ENCODE measurements around the gene MAGI1. TPM values are rescaled to one million over a fixed set of nuclear protein-coding genes. Genes with fewer than 3 reads are reported as not detected.

MAGI1 gene
- total RNA-seq, 1 experiment from 2014 or later: 0.88 TPM

DNA sequence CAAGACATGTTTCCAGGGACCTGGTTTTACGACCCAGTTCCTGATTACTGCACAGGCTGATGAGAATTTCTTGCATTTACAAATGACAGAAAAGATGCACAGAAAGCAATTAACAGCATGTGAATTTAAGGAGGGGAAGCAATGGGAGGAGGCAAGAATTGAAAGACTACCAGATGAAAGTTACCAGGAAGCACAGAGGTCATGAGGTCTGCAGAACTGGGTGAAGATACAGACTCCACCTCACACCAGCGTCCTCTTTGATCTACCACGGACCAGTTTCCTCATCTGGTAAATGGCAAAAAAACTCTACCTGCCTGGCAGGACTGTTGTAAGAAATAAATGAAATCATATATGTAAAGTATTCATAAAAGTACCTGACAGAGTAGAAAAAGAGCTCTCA, 266.0 kb downstream of the MAGI1 start:
- in situ Hi-C loops (cut with HindIII; ENCODE audit: low pct_unique_long_range_greater_than_20kb, low sequenced_read_pairs): no loop called here
- no peak for DNase-seq (ENCODE audit: low read depth)

DNA sequence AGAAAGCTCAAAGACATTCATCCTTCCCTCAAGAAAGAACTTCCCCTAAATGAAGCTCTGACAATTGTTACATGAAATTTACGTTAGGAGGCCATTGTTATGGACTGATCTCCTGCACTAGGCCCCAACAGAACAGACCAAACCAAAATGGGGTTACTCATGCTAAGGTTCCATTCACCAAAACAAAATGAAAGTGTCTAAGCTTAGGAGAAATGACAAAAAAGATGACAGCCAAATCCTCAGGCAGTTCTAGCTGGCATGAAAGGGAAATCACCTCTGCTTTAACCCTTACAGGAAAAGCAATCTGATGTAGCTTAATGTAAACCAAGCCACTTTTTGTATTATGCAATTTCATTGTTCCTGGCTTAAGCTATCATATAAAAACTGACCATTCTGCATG, 271.2 kb downstream of the MAGI1 start:
- in situ Hi-C loops (cut with HindIII; ENCODE audit: low pct_unique_long_range_greater_than_20kb, low sequenced_read_pairs): no loop called here
- DNase-seq (ENCODE audit: low read depth): no peak

DNA sequence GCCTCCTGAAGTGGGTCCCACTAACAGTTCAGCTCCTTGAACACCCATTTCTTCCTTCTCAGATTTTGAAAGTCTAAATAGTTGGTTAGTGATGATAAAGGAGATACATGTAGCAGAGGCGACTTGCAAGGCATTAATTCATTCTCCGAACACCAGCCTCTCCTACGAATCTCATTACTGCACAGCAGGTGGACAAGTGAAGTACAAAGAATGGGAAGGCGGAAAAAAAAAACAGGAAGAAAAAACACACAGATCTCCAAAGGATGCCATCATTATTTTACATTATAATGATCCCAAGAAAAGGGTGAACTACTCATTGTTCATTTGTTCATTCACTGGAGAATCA, 276.5 kb downstream of the MAGI1 start:
- no peak for DNase-seq (ENCODE audit: low read depth)
- in situ Hi-C loops (cut with HindIII; ENCODE audit: low pct_unique_long_range_greater_than_20kb, low sequenced_read_pairs): no loop called here

DNA sequence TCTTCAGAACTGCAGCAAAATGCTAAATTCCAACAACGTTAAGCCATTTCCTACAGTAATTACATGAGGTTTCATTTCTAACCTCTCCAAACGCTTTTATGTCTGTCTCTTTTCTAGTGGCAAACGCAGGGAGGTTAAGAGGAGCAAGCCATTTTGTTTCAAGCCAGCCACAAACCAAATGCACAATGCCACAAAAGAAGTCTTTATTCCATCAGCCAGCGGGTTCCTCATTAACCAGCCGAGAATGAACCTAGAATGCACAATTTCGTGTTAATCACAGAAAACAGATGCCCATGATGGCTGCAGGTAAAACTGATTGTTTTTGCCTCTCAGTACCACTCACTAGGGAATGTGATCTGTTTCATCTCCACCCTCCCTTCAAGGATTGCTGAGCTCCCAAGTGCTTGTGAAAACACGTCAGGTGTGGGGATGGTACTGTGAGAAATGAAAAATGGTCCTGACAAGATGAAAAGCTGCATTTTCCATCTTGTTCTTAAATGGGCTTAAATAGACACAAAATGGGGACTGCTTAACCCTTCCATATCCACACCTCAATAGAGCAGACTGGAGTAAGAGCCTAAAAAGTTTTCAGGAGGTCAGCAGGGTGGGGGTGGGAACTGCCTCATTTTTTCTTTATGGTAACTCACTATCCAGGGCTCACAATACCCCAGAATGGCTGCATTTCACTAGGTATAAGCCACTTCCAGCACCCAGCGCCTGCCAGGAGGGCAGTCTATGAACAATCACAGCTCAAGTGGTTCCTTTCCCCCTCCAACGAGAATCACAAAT, 277.1 kb downstream of the MAGI1 start:
- in situ Hi-C loops (cut with HindIII; ENCODE audit: low pct_unique_long_range_greater_than_20kb, low sequenced_read_pairs): no loop called here
- DNase-seq (ENCODE audit: low read depth): no peak

DNA sequence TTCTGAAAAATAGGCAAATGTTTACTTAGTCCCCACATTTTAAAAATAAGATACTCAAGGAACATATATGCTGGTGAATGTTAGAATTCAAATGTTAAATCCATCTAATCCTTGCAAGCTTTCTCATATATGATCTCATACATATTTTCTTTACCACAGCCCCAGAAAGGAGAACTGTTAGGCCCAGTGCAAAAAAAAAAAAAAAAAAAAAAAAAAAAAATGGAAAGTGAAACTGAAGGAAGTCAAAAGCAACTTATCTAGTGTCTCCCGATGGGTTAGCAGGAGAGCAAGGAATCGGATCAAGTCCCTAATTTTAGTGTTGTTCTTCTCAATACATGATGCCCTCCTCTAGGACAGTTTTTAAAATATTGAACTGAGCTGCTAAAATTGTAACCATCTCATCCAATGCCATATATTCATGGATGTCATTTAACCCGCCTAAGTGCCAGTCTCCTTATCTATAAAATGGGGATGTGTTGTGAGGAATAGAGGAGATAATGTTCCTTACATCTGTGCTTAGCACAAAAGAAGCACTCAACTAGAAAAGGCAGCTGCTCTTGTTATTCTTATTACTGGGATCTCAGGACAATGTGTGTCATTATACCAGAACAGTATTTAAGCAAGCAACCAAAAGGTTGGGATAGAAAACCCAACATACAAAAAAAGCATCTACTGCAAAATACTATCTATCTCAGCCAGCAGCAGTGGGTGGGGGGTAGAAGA, 279.7 kb downstream of the MAGI1 start:
- in situ Hi-C loops (cut with HindIII; ENCODE audit: low pct_unique_long_range_greater_than_20kb, low sequenced_read_pairs): no loop called here
- no peak for DNase-seq (ENCODE audit: low read depth)

DNA sequence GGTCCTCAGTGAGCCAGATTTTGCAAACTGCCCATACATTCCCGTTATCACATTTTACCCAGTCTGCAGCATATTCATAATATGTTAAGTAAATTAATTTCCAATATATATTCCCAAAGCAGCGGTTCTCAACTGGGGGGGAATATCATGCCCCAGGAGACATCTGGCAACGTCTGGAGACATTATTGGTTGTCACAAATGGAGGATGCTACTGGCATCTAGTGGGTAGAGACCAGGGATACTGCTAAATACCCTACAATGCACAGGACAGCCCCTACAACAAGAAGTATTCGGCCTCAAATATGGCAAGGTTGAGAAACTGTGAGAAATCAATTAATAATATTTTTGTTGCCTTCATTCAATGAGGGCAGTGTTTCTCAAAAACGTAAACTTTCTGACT, 280.3 kb downstream of the MAGI1 start:
- no peak for DNase-seq (ENCODE audit: low read depth)
- in situ Hi-C loops (cut with HindIII; ENCODE audit: low pct_unique_long_range_greater_than_20kb, low sequenced_read_pairs): no loop called here

DNA sequence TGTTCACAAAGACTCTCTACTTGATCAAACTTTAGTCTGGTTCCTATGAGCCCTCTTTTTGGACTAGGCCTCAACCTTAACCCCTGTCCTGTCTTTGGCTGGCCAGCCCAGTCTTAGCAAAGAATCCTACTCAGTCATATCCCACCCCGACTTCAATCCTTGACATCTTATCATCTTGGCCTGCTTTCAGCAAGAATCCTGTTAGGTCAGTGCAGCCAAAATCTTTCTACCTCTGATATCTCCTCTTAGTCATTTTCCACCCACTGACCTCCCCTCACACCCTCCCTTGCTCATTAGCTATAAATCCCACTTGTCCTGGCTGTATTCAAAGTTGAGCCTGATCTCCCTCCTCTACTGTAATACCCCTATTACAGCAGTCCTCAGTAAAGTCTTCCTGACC, 286.1 kb downstream of the MAGI1 start:
- in situ Hi-C loops (cut with HindIII; ENCODE audit: low pct_unique_long_range_greater_than_20kb, low sequenced_read_pairs): no loop called here
- no peak for DNase-seq (ENCODE audit: low read depth)

DNA sequence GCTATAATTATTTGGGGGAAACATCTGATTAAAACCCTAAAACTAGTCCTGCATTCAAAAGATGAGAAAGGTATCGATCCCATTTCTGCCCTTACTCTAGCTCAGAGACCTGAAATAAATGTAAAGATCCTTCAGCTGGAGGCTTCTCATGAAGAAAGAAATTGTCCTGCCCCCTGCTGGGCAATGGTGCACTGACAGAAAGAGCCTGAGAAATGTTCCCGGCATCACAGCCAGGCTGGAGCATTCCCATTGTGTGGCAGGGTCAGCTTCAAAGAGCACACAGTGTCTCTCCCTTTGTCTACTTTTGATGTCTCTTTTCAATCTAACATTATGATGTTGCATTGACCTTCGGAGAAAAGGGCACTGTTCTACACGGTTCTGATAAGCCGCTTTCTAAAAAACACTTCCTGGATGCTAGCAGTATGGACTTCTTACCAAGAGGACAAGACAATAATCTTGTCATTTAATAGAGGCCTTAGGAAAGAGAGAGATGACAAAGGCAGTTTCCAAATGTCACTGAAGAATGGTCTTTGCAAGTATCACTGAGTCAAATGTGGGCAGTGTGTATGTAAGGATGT, 287.5 kb downstream of the MAGI1 start:
- in situ Hi-C loops (cut with HindIII; ENCODE audit: low pct_unique_long_range_greater_than_20kb, low sequenced_read_pairs): no loop called here
- peak; percentile 4 for DNase-seq (ENCODE audit: low read depth)

DNA sequence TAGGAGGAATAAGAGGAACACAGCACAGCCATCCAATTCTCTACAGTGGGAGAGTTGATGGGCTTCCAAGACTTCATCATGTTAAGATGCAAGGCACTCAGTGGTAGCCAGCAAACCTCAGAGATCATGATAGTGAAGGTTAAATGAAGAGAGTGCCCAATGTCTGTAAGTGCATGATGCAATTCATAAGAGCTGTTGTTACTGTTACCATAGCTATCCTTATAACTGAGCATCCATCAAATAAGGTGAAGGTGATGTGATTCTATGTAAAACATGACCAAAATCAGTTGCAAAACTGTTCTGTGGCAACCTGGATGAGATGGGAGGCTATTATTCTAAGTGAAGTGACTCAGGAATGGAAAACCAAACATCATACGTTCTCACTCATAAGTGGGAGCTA, 289.7 kb downstream of the MAGI1 start:
- no peak for DNase-seq (ENCODE audit: low read depth)
- in situ Hi-C loops (cut with HindIII; ENCODE audit: low pct_unique_long_range_greater_than_20kb, low sequenced_read_pairs): no loop called here

DNA sequence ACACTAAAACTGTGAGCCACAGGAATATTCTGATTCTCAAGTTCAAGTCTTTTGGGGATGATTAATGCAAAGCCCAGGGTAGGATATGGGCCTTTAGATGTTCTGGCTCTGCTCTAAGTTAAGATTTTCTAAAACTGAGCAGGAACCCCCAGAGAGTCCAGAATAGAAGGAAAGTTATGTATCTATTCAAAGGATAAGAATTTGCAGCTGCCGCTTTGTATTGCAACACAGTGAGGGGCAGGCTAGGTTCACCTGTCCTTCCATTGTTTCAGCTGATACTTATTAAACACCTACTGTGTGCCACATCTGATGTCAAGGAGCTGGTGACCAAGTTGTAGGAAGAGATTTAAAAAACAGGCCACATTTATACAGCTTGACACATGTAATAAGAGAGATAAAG, 290.4 kb downstream of the MAGI1 start:
- DNase-seq (ENCODE audit: low read depth): no peak
- in situ Hi-C loops (cut with HindIII; ENCODE audit: low pct_unique_long_range_greater_than_20kb, low sequenced_read_pairs): no loop called here

DNA sequence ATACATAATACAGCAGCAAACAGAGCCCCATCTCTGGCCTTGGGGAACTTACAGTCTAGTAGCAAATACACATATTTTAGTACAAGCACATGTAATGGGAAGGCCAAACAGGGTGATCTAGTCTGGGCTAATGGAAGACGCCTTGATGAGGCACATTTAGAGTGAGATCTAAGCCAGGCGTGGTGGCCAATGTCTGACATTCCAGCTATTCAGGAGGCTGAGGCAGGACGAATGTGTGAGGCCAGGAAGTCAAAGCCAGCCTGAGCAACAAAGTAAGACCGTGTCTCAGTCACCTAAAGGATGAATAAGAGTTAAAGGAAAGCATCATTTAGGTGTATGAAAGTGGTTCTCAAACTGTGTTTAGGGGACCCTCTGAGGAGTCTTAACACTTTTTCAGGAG, 291.9 kb downstream of the MAGI1 start:
- DNase-seq (ENCODE audit: low read depth): no peak
- in situ Hi-C loops (cut with HindIII; ENCODE audit: low pct_unique_long_range_greater_than_20kb, low sequenced_read_pairs): no loop called here

DNA sequence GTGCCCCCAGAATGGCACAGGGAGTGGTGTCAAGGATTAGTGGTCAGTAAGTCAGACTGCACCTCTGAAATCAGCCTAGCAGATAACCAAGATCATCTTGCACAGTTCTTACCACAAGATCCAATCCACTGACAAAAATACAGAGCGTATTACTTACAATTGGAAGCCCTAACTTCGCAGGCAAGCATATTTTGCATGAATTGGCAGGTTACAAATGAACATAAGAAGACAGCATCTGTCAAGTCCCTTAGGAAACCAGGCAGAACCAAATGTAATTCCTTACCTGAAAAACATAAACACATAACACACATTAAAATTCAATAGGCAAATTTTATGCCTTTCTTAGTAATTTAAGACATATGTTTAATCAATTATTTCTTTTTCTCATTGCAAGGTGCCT, 293.4 kb downstream of the MAGI1 start:
- no peak for DNase-seq (ENCODE audit: low read depth)
- in situ Hi-C loops (cut with HindIII; ENCODE audit: low pct_unique_long_range_greater_than_20kb, low sequenced_read_pairs): no loop called here

DNA sequence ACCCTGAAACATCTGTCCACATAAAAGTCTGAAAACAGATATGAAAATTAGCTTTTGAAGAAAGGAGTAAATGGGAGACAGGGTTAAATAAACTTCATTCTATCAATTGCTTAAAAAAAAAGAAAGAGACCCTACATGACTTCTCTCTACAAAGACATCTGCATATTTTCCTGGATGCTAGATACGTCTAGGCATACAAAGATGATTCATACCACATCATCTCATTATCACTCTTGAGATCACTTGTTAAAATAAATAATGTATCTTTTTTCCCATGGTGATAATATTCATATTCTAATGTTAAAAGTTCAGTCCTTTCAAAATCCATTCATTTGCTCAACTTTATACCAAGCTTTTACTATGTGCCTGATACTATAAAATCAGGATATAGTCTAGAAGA, 295.8 kb downstream of the MAGI1 start:
- no peak for DNase-seq (ENCODE audit: low read depth)
- in situ Hi-C loops (cut with HindIII; ENCODE audit: low pct_unique_long_range_greater_than_20kb, low sequenced_read_pairs): no loop called here

DNA sequence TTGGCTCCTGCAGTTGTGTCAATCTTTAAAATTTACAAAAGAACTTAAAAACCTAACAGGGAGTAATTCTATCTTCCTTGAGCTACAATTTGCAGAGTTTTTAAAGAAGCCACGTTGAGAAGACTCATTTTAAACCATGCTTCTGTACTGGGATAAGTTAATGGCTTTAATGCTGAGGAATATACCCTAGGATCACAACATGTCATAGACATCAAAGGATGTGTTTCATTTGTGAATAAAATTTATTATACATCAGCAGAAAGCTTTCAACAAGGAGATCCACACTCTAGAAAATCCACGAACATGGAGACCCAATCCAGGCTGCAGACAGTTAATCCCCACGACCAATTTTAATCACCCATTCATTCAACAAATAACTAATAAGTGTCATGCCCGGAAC, 297.2 kb downstream of the MAGI1 start:
- in situ Hi-C loops (cut with HindIII; ENCODE audit: low pct_unique_long_range_greater_than_20kb, low sequenced_read_pairs): no loop called here
- no peak for DNase-seq (ENCODE audit: low read depth)

DNA sequence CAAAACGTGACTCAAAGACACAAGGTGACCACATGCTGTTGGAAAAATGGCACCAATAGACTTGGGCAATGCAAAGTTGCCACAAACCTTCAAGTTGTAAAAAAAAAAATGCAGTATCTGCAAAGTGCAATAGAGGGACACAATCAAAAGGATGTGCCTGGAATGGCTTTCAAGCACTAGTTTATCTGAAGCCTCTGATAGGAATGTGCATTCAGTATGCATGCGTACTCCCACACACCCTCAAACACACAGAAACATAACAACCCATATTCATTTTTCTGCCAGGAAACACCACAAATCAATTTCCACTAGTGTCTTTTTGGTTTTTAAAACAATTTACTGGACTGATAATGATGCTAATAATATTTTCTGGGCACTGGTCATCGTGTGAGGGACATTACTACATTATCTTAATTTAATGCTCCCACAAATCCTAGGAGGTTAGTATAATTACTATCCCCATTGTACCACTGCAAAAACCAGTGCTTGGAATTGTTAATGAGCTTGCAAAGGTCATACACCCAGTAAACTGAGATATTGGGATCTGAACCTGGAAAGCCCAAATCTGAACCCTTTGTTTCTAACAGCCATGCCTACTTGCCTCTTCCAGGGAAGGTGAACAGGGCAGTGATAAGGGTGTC, 298.7 kb downstream of the MAGI1 start:
- in situ Hi-C loops (cut with HindIII; ENCODE audit: low pct_unique_long_range_greater_than_20kb, low sequenced_read_pairs): no loop called here

DNA sequence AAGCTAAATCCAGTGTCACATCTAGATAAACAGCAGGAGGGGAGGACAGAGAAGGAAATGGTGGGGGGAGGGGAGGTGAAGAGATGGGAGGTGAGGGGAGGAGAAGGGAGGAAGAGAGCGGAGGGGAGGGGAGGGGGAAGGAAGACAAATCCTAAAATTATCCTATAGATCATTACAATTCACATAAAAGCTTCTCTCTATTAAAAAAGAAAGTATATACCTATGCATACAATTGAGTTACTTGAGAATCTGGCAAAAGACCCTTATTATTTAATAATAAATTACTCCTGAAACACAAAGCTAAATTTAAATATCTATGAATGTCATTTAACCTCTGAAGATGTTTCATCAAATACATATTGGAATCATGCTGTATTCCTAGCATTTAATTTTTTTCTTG, 303.9 kb downstream of the MAGI1 start:
- no peak for DNase-seq (ENCODE audit: low read depth)
- in situ Hi-C loops (cut with HindIII; ENCODE audit: low pct_unique_long_range_greater_than_20kb, low sequenced_read_pairs): no loop called here

More for the DNA sequence above, 298.7 kb downstream of the MAGI1 start:
- DNase-seq (ENCODE audit: low read depth): no peak

DNA sequence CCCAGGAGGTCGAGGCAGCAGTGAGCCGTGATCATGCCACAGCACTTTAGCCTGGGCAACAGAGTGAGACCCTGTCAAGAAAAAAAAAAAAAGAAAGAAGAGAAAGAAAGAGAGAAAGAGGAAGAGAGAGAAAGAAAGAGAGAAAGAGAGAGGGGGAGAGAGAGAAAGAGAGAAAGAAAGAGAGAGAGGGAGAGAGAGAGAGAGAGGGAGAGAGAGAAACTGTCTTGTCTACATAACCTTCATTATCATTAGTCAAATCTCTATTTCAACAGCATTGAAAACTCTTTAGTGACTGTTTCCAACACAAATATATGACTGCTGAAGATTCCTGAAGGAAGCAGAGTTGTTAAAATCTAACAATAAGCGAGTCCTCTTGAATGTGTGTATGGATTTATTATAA, 304.3 kb downstream of the MAGI1 start:
- no peak for DNase-seq (ENCODE audit: low read depth)
- in situ Hi-C loops (cut with HindIII; ENCODE audit: low pct_unique_long_range_greater_than_20kb, low sequenced_read_pairs): no loop called here

DNA sequence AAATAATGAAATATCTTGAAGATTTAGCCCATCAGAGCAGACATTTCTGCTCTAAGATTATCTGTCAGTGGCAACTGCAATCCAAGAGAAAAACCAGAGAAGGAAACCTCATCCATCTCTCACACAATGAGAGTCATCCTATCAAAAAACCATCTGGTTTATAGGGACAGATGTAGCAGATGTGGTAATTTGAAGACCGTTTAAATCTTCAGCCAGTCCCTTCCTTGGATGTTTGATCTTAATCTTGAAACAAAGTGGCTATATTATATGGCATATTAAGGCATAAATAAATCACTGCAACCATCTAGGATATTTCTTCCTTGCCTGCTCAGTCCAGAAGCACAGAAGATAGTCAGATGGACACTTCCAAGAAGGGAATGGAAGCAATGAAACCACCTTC, 305.3 kb downstream of the MAGI1 start:
- no peak for DNase-seq (ENCODE audit: low read depth)
- in situ Hi-C loops (cut with HindIII; ENCODE audit: low pct_unique_long_range_greater_than_20kb, low sequenced_read_pairs): no loop called here
